ENCODE results near the gene ACTR1A. TPM values are rescaled to one million over a fixed set of nuclear protein-coding genes. Genes with fewer than 3 reads are reported as not detected.
A peak's percentile ranks its signal among the peaks of the same experiment; 100 is the strongest.

ACTR1A gene
- total RNA-seq, 1 experiment from 2014 or later: 147 TPM

DNA sequence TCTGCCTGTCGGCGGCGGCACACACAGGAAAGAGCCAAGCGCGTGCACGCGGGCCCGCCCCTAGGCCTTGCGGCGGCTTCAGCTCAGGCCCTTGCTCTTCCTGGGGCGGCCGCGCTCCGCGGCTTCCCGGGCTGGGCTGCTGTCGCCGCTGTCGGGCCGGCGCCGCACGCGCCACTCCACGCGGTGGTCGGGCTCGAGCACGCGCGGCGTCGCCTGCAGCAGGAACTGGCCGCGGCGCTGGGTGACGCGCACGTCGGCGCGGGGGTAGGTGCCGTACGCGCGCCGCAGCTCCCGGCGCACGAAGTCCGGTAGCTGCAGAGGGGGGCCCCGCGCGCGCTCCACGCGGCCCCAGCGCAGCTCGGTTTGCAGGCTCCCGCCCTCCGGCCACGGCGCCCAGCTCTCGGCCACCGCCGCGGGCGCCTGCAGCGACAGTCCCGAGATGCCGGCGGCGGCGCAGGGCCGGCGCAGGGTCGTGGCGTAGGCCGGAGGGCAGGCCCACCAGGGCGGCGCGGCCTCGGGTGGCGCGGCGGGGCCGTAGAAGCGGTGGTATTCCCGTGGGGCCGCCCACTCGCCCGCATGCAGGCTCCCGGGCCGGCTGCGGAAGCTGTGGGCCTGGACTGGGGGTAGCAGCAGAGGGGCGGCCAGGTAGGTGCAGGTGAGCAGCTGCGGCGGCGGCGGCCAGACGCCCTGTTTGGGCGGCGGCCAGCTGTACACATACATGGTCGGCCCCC lies 52.0 kb downstream of the ACTR1A start:
- TF ChIP-seq POLR2AphosphoS5 (IDR thresholded peaks at IDR 0.05; ENCODE audit: low read depth, low read length) (no peak), TCF7L2 (IDR thresholded peaks at IDR 0.05; ENCODE audit: low read depth, low read length) (peak; percentile 35; the same call in 1 of the 2 replicates), SIN3A (IDR thresholded peaks at IDR 0.05; ENCODE audit: borderline replicate concordance, insufficient read depth, low read depth, low read length) (peak; percentile 59; the same call in 1 of the 2 replicates)
- TF ChIP-seq, protein P1, sequence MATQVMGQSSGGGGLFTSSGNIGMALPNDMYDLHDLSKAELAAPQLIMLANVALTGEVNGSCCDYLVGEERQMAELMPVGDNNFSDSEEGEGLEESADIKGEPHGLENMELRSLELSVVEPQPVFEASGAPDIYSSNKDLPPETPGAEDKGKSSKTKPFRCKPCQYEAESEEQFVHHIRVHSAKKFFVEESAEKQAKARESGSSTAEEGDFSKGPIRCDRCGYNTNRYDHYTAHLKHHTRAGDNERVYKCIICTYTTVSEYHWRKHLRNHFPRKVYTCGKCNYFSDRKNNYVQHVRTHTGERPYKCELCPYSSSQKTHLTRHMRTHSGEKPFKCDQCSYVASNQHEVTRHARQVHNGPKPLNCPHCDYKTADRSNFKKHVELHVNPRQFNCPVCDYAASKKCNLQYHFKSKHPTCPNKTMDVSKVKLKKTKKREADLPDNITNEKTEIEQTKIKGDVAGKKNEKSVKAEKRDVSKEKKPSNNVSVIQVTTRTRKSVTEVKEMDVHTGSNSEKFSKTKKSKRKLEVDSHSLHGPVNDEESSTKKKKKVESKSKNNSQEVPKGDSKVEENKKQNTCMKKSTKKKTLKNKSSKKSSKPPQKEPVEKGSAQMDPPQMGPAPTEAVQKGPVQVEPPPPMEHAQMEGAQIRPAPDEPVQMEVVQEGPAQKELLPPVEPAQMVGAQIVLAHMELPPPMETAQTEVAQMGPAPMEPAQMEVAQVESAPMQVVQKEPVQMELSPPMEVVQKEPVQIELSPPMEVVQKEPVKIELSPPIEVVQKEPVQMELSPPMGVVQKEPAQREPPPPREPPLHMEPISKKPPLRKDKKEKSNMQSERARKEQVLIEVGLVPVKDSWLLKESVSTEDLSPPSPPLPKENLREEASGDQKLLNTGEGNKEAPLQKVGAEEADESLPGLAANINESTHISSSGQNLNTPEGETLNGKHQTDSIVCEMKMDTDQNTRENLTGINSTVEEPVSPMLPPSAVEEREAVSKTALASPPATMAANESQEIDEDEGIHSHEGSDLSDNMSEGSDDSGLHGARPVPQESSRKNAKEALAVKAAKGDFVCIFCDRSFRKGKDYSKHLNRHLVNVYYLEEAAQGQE (IDR thresholded peaks at IDR 0.05; ENCODE audit: insufficient read depth in 1 of 2, low read depth in 2 of 2, low read length in 1 of 2): no peak
- TF ChIP-seq, protein P2, sequence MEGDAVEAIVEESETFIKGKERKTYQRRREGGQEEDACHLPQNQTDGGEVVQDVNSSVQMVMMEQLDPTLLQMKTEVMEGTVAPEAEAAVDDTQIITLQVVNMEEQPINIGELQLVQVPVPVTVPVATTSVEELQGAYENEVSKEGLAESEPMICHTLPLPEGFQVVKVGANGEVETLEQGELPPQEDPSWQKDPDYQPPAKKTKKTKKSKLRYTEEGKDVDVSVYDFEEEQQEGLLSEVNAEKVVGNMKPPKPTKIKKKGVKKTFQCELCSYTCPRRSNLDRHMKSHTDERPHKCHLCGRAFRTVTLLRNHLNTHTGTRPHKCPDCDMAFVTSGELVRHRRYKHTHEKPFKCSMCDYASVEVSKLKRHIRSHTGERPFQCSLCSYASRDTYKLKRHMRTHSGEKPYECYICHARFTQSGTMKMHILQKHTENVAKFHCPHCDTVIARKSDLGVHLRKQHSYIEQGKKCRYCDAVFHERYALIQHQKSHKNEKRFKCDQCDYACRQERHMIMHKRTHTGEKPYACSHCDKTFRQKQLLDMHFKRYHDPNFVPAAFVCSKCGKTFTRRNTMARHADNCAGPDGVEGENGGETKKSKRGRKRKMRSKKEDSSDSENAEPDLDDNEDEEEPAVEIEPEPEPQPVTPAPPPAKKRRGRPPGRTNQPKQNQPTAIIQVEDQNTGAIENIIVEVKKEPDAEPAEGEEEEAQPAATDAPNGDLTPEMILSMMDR (IDR thresholded peaks at IDR 0.05): no peak
- peaks cover 11% of the 10 kb centered on the region; the same call in 1 of the 2 replicates for H3K36me3 ChIP-seq (ENCODE audit: control insufficient read depth, insufficient read depth, low read length)
- H3K27ac ChIP-seq (ENCODE audit: low read length): peak overlapping the region; percentile 84
- ChIA-PET POLR2A (interaction anchor here (0.5 to 0.7 kb wide), 3 partner anchors 11 to 241 kb away, joined by 4 to 7 read pairs (median 6); no protein-coding TSS in a partner anchor), CTCF (interaction anchor here (0.7 kb wide), 1 partner anchor 1206 kb away, joined by 10 read pairs; no protein-coding TSS in a partner anchor)
- no TSS peak for BruUV-seq (replicated peaks)
- H3K9me3 ChIP-seq (ENCODE audit: control insufficient read depth, insufficient read depth, low read depth, low read length): no peaks in the 10 kb centered on the region
- in situ Hi-C loops (cut with HindIII; ENCODE audit: low pct_unique_long_range_greater_than_20kb, low sequenced_read_pairs) (no loop called here), intact Hi-C loops (cut with micrococcal nuclease; ENCODE audit: unreplicated experiment) (no loop called here)
- peaks cover 14% of the 10 kb centered on the region; the same call in 1 of the 2 replicates for H3K4me1 ChIP-seq (ENCODE audit: control insufficient read depth, insufficient read depth, low read length)
- DNase-seq (ENCODE audit: low read depth, low spot score) (no peak), ATAC-seq (peak; percentile 92)
- H3K27me3 ChIP-seq (ENCODE audit: control insufficient read depth, insufficient read depth, low read length): no peaks in the 10 kb centered on the region
- H3K4me3 ChIP-seq (ENCODE audit: low read depth in 2 of 2, low read length in 2 of 2): peak overlapping the region; percentile 69 to 94

DNA sequence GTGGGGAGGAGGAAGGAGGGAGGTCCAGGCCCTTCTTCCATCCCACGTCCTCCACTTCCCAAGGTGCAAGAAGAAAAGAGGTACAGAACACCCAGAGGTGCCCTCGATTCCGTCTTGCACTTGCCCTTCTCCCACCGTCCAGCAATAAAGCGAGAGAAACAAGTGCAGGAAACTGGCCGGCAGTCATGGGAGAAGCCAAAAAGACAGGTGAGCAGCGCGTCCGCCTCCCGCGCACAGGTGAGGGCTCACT lies 52.5 kb downstream of the ACTR1A start:
- DNase-seq (ENCODE audit: low read depth, low spot score) (no peak), ATAC-seq (peak; percentile 37)
- H3K27ac ChIP-seq (ENCODE audit: low read length): peak overlapping the region; percentile 84
- intact Hi-C loops (cut with micrococcal nuclease; ENCODE audit: unreplicated experiment) (no loop called here), in situ Hi-C loops (cut with HindIII; ENCODE audit: low pct_unique_long_range_greater_than_20kb, low sequenced_read_pairs) (no loop called here)
- peaks cover 11% of the 10 kb centered on the region; the same call in 1 of the 2 replicates for H3K36me3 ChIP-seq (ENCODE audit: control insufficient read depth, insufficient read depth, low read length)
- BruUV-seq (replicated peaks): TSS peak; percentile 55
- no peaks in the 10 kb centered on the region for H3K9me3 ChIP-seq (ENCODE audit: control insufficient read depth, insufficient read depth, low read depth, low read length)
- CTCF ChIA-PET: interaction anchor here (0.7 kb wide), 2 partner anchors 155 to 1206 kb away, joined by 6 to 10 read pairs; no protein-coding TSS in a partner anchor
- H3K27me3 ChIP-seq (ENCODE audit: control insufficient read depth, insufficient read depth, low read length): no peaks in the 10 kb centered on the region
- peaks cover 14% of the 10 kb centered on the region; the same call in 1 of the 2 replicates for H3K4me1 ChIP-seq (ENCODE audit: control insufficient read depth, insufficient read depth, low read length)
- POLR2A ChIA-PET: interaction anchor here (0.5 kb wide), 1 partner anchor 241 kb away, joined by 4 read pairs; no protein-coding TSS in a partner anchor
- TF ChIP-seq TCF7L2 (IDR thresholded peaks at IDR 0.05; ENCODE audit: low read depth, low read length): no peak
- TF ChIP-seq, protein P1 (IDR thresholded peaks at IDR 0.05; ENCODE audit: insufficient read depth in 1 of 2, low read depth in 2 of 2, low read length in 1 of 2): no peak
- no peak for TF ChIP-seq POLR2AphosphoS5 (IDR thresholded peaks at IDR 0.05; ENCODE audit: low read depth, low read length)
- TF ChIP-seq, protein P2 (IDR thresholded peaks at IDR 0.05): no peak
- TF ChIP-seq SIN3A (IDR thresholded peaks at IDR 0.05; ENCODE audit: borderline replicate concordance, insufficient read depth, low read depth, low read length): no peak
- H3K4me3 ChIP-seq (ENCODE audit: low read depth in 2 of 2, low read length in 2 of 2): peak overlapping the region; percentile 69 to 94

Data from Panc1 (cell line).